Measurements from ENCODE around the gene DUSP7. TPM values are rescaled to one million over a fixed set of nuclear protein-coding genes. Genes with fewer than 3 reads are reported as not detected.

DUSP7 gene
- total RNA-seq, 1 experiment from 2014 or later: 13.1 TPM

DNA sequence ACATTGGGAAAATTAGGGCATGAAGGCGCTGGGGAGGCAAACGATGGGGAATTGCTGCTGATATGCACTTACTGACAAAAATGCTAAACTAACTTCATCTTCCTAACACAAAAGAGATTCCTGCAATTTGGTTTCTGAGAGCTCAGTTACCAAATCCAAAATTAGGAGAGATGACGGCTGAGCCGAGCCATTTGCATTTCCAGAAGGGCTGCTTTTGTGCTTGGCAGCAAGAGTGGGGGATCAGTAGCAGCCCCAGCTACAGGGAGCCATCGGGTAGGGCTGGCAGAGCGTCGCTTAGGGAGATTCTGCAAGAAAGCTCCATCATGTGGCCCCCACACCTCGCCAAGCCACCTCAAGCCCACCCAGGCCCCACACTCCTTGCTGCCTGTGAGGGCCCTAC lies 16.1 kb upstream of the DUSP7 start:
- Histone ChIP-seq H3K27ac (ENCODE audit: low read length) (no peak overlapping the region), H3K36me3 (ENCODE audit: control insufficient read depth, insufficient read depth, low read length) (no peaks in the 10 kb centered on the region), H3K4me3 (ENCODE audit: low read depth in 2 of 2, low read length in 2 of 2) (no peak overlapping the region), H3K4me1 (ENCODE audit: control insufficient read depth, insufficient read depth, low read length) (no peaks in the 10 kb centered on the region), H3K27me3 (ENCODE audit: control insufficient read depth, insufficient read depth, low read length) (no peaks in the 10 kb centered on the region), H3K9me3 (ENCODE audit: control insufficient read depth, insufficient read depth, low read depth, low read length) (no peaks in the 10 kb centered on the region)
- no TSS peak for BruUV-seq (replicated peaks)
- TF ChIP-seq, protein P1, sequence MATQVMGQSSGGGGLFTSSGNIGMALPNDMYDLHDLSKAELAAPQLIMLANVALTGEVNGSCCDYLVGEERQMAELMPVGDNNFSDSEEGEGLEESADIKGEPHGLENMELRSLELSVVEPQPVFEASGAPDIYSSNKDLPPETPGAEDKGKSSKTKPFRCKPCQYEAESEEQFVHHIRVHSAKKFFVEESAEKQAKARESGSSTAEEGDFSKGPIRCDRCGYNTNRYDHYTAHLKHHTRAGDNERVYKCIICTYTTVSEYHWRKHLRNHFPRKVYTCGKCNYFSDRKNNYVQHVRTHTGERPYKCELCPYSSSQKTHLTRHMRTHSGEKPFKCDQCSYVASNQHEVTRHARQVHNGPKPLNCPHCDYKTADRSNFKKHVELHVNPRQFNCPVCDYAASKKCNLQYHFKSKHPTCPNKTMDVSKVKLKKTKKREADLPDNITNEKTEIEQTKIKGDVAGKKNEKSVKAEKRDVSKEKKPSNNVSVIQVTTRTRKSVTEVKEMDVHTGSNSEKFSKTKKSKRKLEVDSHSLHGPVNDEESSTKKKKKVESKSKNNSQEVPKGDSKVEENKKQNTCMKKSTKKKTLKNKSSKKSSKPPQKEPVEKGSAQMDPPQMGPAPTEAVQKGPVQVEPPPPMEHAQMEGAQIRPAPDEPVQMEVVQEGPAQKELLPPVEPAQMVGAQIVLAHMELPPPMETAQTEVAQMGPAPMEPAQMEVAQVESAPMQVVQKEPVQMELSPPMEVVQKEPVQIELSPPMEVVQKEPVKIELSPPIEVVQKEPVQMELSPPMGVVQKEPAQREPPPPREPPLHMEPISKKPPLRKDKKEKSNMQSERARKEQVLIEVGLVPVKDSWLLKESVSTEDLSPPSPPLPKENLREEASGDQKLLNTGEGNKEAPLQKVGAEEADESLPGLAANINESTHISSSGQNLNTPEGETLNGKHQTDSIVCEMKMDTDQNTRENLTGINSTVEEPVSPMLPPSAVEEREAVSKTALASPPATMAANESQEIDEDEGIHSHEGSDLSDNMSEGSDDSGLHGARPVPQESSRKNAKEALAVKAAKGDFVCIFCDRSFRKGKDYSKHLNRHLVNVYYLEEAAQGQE (IDR thresholded peaks at IDR 0.05; ENCODE audit: insufficient read depth in 1 of 2, low read depth in 2 of 2, low read length in 1 of 2): no peak
- TF ChIP-seq, protein P2, sequence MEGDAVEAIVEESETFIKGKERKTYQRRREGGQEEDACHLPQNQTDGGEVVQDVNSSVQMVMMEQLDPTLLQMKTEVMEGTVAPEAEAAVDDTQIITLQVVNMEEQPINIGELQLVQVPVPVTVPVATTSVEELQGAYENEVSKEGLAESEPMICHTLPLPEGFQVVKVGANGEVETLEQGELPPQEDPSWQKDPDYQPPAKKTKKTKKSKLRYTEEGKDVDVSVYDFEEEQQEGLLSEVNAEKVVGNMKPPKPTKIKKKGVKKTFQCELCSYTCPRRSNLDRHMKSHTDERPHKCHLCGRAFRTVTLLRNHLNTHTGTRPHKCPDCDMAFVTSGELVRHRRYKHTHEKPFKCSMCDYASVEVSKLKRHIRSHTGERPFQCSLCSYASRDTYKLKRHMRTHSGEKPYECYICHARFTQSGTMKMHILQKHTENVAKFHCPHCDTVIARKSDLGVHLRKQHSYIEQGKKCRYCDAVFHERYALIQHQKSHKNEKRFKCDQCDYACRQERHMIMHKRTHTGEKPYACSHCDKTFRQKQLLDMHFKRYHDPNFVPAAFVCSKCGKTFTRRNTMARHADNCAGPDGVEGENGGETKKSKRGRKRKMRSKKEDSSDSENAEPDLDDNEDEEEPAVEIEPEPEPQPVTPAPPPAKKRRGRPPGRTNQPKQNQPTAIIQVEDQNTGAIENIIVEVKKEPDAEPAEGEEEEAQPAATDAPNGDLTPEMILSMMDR (IDR thresholded peaks at IDR 0.05): no peak
- no peak for ATAC-seq
- in situ Hi-C loops (cut with HindIII; ENCODE audit: low pct_unique_long_range_greater_than_20kb, low sequenced_read_pairs): no loop called here
- DNase-seq (ENCODE audit: low read depth, low spot score): no peak
- intact Hi-C loops (cut with micrococcal nuclease; ENCODE audit: unreplicated experiment): no loop called here
- ChIA-PET POLR2A (interaction anchor here (0.6 kb wide), 1 partner anchor 22 kb away, joined by 5 read pairs; no protein-coding TSS in a partner anchor), CTCF (no interaction called here)

DNA sequence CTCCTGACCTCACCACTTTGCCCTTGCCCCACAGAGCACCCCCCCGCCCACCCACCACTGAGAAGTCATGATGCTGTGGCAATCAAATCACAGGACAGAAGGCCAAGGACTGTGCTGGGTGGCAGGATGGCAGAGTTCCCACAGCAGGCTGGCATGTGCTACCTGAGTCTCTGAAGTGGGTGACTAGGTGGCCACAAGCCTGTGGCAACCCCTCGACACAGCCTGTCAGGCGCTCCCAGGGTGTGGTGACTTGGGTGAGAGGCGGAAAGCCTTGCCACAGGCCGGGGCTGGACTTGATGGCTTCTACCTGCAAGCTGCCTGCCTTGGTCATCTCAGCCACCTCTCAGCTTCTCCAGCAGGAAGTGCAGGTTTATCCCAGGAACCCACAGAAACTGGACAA lies 15.6 kb upstream of the DUSP7 start:
- ATAC-seq: no peak
- Histone ChIP-seq H3K27me3 (ENCODE audit: control insufficient read depth, insufficient read depth, low read length) (no peaks in the 10 kb centered on the region), H3K4me3 (ENCODE audit: low read depth in 2 of 2, low read length in 2 of 2) (no peak overlapping the region), H3K36me3 (ENCODE audit: control insufficient read depth, insufficient read depth, low read length) (no peaks in the 10 kb centered on the region), H3K4me1 (ENCODE audit: control insufficient read depth, insufficient read depth, low read length) (no peaks in the 10 kb centered on the region), H3K9me3 (ENCODE audit: control insufficient read depth, insufficient read depth, low read depth, low read length) (no peaks in the 10 kb centered on the region), H3K27ac (ENCODE audit: low read length) (no peak overlapping the region)
- ChIA-PET CTCF (no interaction called here), POLR2A (interaction anchor here (0.6 kb wide), 1 partner anchor 22 kb away, joined by 5 read pairs; no protein-coding TSS in a partner anchor)
- BruUV-seq (replicated peaks): no TSS peak
- TF ChIP-seq SIN3A (IDR thresholded peaks at IDR 0.05; ENCODE audit: borderline replicate concordance, insufficient read depth, low read depth, low read length) (no peak), TCF7L2 (IDR thresholded peaks at IDR 0.05; ENCODE audit: low read depth, low read length) (no peak), POLR2AphosphoS5 (IDR thresholded peaks at IDR 0.05; ENCODE audit: low read depth, low read length) (no peak)
- TF ChIP-seq, protein P2 (IDR thresholded peaks at IDR 0.05): no peak
- TF ChIP-seq, protein P1 (IDR thresholded peaks at IDR 0.05; ENCODE audit: insufficient read depth in 1 of 2, low read depth in 2 of 2, low read length in 1 of 2): no peak
- intact Hi-C loops (cut with micrococcal nuclease; ENCODE audit: unreplicated experiment) (no loop called here), in situ Hi-C loops (cut with HindIII; ENCODE audit: low pct_unique_long_range_greater_than_20kb, low sequenced_read_pairs) (no loop called here)
- no peak for DNase-seq (ENCODE audit: low read depth, low spot score)
